HG02840 (cell line): Measurements from ENCODE around the gene RHOBTB3.
A peak's percentile ranks its signal among the peaks of the same experiment; 100 is the strongest.
"Not testable (repeated sequence)": the region's sequence is repeated elsewhere in the genome, so short reads cannot be mapped to it uniquely, and the experiment has no call there.

Experiments used
- ATAC-seq: cut with Tn5 transposase; IDR thresholded peaks from one replicate; pipeline ENCODE4 v1.9.1; 2021; ENCODE audit warnings: mild to moderate bottlenecking, moderate library complexity, moderate number of reproducible peaks; ENCODE audit not compliant: unreplicated experiment, low FRiP score

RHOBTB3 gene

GRCh38 chr5:95797301-95797700, 66.2 kb downstream of the RHOBTB3 start:
- no peak for ATAC-seq

GRCh38 chr5:95798048-95798447, 66.9 kb downstream of the RHOBTB3 start:
- no peak for ATAC-seq

- no peak for ATAC-seq
Measured at GRCh38 chr5:95798545-95798944, 67.4 kb downstream of the RHOBTB3 start.

- no peak for ATAC-seq
Measured at GRCh38 chr5:95799191-95799835, 68.2 kb downstream of the RHOBTB3 start.

GRCh38 chr5:95800553-95800952, 69.4 kb downstream of the RHOBTB3 start:
- ATAC-seq = no peak

GRCh38 chr5:95801532-95801931, 70.4 kb downstream of the RHOBTB3 start:
- ATAC-seq = no peak

- ATAC-seq = no peak
Measured at GRCh38 chr5:95801961-95802360, 70.8 kb downstream of the RHOBTB3 start.

GRCh38 chr5:95803271-95804148, 72.4 kb downstream of the RHOBTB3 start:
- ATAC-seq = no peak

GRCh38 chr5:95804736-95805539, 73.8 kb downstream of the RHOBTB3 start:
- ATAC-seq = no peak

GRCh38 chr5:95806687-95807086, 75.6 kb downstream of the RHOBTB3 start:
- ATAC-seq = no peak

GRCh38 chr5:95808013-95808685, 77.0 kb downstream of the RHOBTB3 start:
- ATAC-seq = no peak

- peak; percentile 100 for ATAC-seq
Measured at GRCh38 chr5:95808686-95809413, 77.7 kb downstream of the RHOBTB3 start.

- ATAC-seq = no peak
Measured at GRCh38 chr5:95809414-95809960, 78.4 kb downstream of the RHOBTB3 start.

GRCh38 chr5:95810305-95811125, 79.4 kb downstream of the RHOBTB3 start:
- ATAC-seq = no peak

GRCh38 chr5:95811126-95811423, 79.9 kb downstream of the RHOBTB3 start:
- not testable (repeated sequence) for ATAC-seq

- not testable (repeated sequence) for ATAC-seq
Measured at GRCh38 chr5:95811461-95812073, 80.4 kb downstream of the RHOBTB3 start.

- ATAC-seq = no peak
Measured at GRCh38 chr5:95812074-95812471, 80.9 kb downstream of the RHOBTB3 start.

GRCh38 chr5:95813035-95813434, 81.9 kb downstream of the RHOBTB3 start:
- ATAC-seq = not testable (repeated sequence)
